ENCODE results near the gene GCK. TPM values are rescaled to one million over a fixed set of nuclear protein-coding genes. Genes with fewer than 3 reads are reported as not detected.

Gene GCK
- total RNA-seq, 4 donors from 2014 or later: 0.52 TPM; not detected in 3

- H3K36me3 ChIP-seq: no peaks in the 10 kb centered on the region
- no peak for TF ChIP-seq EP300 (IDR thresholded peaks at IDR 0.05)
- TF ChIP-seq POLR2AphosphoS5 (IDR thresholded peaks at IDR 0.05): no peak
- TF ChIP-seq, protein P1, sequence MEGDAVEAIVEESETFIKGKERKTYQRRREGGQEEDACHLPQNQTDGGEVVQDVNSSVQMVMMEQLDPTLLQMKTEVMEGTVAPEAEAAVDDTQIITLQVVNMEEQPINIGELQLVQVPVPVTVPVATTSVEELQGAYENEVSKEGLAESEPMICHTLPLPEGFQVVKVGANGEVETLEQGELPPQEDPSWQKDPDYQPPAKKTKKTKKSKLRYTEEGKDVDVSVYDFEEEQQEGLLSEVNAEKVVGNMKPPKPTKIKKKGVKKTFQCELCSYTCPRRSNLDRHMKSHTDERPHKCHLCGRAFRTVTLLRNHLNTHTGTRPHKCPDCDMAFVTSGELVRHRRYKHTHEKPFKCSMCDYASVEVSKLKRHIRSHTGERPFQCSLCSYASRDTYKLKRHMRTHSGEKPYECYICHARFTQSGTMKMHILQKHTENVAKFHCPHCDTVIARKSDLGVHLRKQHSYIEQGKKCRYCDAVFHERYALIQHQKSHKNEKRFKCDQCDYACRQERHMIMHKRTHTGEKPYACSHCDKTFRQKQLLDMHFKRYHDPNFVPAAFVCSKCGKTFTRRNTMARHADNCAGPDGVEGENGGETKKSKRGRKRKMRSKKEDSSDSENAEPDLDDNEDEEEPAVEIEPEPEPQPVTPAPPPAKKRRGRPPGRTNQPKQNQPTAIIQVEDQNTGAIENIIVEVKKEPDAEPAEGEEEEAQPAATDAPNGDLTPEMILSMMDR (IDR thresholded peaks at IDR 0.05): no peak
- no peak for TF ChIP-seq POLR2A (IDR thresholded peaks at IDR 0.05)
- H3K4me1 ChIP-seq: peaks cover 15% of the 10 kb centered on the region
- H3K27me3 ChIP-seq: no peaks in the 10 kb centered on the region
- H3K27ac ChIP-seq: no peak overlapping the region
- peak in 1 of 2 donors; percentile 65 for DNase-seq (ENCODE audit: low spot score in 2 of 2)
- peak overlapping the region; percentile 45 for H3K4me3 ChIP-seq
- H3K9me3 ChIP-seq: no peaks in the 10 kb centered on the region
- 43% methylated on average over 9 of the region's 53 CpGs for WGBS
Observed at GRCh38 chr7:44145479-44145968, 43.7 kb downstream of the GCK start.

GRCh38 chr7:44144968-44145478 lies 44.2 kb downstream of the GCK start:
- Histone ChIP-seq H3K4me3 (peak overlapping the region; percentile 45), H3K27me3 (peaks cover 2% of the 10 kb centered on the region), H3K4me1 (peaks cover 15% of the 10 kb centered on the region), H3K36me3 (no peaks in the 10 kb centered on the region), H3K9me3 (no peaks in the 10 kb centered on the region), H3K27ac (no peak overlapping the region)
- TF ChIP-seq POLR2A (IDR thresholded peaks at IDR 0.05): no peak
- TF ChIP-seq, protein P1 (IDR thresholded peaks at IDR 0.05): no peak
- TF ChIP-seq POLR2AphosphoS5 (IDR thresholded peaks at IDR 0.05): no peak
- no peak for TF ChIP-seq EP300 (IDR thresholded peaks at IDR 0.05)
- peak; percentile 62 to 76 for DNase-seq (ENCODE audit: low spot score in 2 of 2)
- WGBS: 81% methylated on average over 22 of the region's 31 CpGs

DNA sequence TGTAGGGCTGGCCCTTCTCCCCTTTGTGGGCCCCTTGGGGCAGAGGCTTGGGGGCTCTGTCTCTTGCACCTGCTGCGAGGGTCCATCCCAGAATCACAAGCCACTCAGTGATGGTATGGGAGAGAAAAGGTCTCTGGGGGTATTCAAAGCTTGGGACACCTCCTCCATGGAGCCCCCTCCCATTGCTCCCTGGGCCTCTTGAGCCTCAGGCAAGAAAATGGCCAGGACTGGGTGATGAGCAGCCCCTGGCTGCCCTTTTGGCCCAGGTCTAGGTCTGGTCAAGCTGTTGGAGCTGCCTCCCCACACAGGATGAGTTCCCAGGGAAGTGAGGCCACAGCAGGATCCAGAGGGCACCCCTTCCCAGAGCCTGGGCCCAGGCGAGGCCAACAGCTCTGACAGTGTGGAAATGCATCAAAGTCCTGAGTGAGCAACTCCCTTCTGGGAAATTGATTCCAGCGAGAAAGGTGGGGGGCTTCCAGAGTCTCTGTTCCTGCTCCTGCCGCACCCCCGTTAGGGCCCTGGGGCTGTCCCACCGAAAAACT lies 44.7 kb downstream of the GCK start:
- TF ChIP-seq POLR2A (IDR thresholded peaks at IDR 0.05) (no peak), POLR2AphosphoS5 (IDR thresholded peaks at IDR 0.05) (no peak), EP300 (IDR thresholded peaks at IDR 0.05) (no peak)
- TF ChIP-seq, protein P1 (IDR thresholded peaks at IDR 0.05): no peak
- H3K36me3 ChIP-seq: no peaks in the 10 kb centered on the region
- H3K4me3 ChIP-seq: no peak overlapping the region
- peaks cover 15% of the 10 kb centered on the region for H3K4me1 ChIP-seq
- no peak overlapping the region for H3K27ac ChIP-seq
- peaks cover 2% of the 10 kb centered on the region for H3K27me3 ChIP-seq
- H3K9me3 ChIP-seq: no peaks in the 10 kb centered on the region
- 100% methylated on average over 1 of the region's 6 CpGs for WGBS
- DNase-seq (ENCODE audit: low spot score in 2 of 2): peak; percentile 45 to 49

GRCh38 chr7:44143646-44144250 lies 45.5 kb downstream of the GCK start:
- peak; percentile 35 to 65 for DNase-seq (ENCODE audit: low spot score in 2 of 2)
- Histone ChIP-seq H3K27ac (no peak overlapping the region), H3K36me3 (no peaks in the 10 kb centered on the region), H3K27me3 (peaks cover 2% of the 10 kb centered on the region), H3K4me1 (peaks cover 15% of the 10 kb centered on the region), H3K9me3 (no peaks in the 10 kb centered on the region), H3K4me3 (no peak overlapping the region)
- no peak for TF ChIP-seq EP300 (IDR thresholded peaks at IDR 0.05)
- TF ChIP-seq POLR2A (IDR thresholded peaks at IDR 0.05): no peak
- TF ChIP-seq, protein P1 (IDR thresholded peaks at IDR 0.05): no peak
- TF ChIP-seq POLR2AphosphoS5 (IDR thresholded peaks at IDR 0.05): no peak
- WGBS: 72% methylated on average over 6 of the region's 6 CpGs

- Histone ChIP-seq H3K27ac (no peak overlapping the region), H3K4me1 (peaks cover 15% of the 10 kb centered on the region), H3K9me3 (no peaks in the 10 kb centered on the region), H3K4me3 (no peak overlapping the region), H3K27me3 (peaks cover 2% of the 10 kb centered on the region), H3K36me3 (no peaks in the 10 kb centered on the region)
- WGBS: 94% methylated on average over 2 of the region's 4 CpGs
- peak in 1 of 2 donors; percentile 46 for DNase-seq (ENCODE audit: low spot score in 2 of 2)
- TF ChIP-seq, protein P1 (IDR thresholded peaks at IDR 0.05): no peak
- TF ChIP-seq EP300 (IDR thresholded peaks at IDR 0.05) (no peak), POLR2A (IDR thresholded peaks at IDR 0.05) (no peak), POLR2AphosphoS5 (IDR thresholded peaks at IDR 0.05) (no peak)
Observed at GRCh38 chr7:44142028-44142427, 47.2 kb downstream of the GCK start.
